ENCODE results near the gene TMEM161A. TPM values are rescaled to one million over a fixed set of nuclear protein-coding genes. Genes with fewer than 3 reads are reported as not detected.

TMEM161A gene
- total RNA-seq, 1 experiment from 2014 or later, result 76.0 TPM

DNA sequence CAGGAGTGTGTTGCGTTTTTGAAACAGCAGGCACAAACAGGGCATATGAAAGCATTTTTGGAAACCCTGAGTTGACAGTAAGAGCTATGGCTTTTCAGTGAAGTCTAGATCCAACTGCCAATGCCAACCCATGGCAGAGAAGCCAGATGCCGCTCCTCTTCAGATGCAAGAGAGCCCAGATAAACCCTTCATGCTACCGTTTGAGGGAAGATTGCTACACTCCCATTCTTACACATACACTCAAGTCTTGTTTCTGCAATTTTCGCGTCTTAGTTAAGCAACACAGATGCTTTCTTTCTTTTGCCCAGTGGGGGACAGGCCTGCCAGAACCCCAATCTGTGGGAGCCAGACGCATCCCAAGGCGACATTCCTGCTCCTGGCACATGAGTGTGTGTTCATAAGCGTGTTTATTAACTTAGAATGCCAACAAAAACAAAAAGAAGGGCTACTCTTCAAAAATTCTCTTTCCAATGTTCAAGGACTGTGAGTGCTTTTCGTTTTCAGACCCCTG, 43.3 kb upstream of the TMEM161A start (continued):
- TF ChIP-seq, protein P1, sequence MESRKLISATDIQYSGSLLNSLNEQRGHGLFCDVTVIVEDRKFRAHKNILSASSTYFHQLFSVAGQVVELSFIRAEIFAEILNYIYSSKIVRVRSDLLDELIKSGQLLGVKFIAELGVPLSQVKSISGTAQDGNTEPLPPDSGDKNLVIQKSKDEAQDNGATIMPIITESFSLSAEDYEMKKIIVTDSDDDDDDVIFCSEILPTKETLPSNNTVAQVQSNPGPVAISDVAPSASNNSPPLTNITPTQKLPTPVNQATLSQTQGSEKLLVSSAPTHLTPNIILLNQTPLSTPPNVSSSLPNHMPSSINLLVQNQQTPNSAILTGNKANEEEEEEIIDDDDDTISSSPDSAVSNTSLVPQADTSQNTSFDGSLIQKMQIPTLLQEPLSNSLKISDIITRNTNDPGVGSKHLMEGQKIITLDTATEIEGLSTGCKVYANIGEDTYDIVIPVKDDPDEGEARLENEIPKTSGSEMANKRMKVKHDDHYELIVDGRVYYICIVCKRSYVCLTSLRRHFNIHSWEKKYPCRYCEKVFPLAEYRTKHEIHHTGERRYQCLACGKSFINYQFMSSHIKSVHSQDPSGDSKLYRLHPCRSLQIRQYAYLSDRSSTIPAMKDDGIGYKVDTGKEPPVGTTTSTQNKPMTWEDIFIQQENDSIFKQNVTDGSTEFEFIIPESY (IDR thresholded peaks at IDR 0.05; ENCODE audit: extremely low read depth, insufficient replicate concordance, low read length), result no peak
- TF ChIP-seq RAD21 (IDR thresholded peaks at IDR 0.05; ENCODE audit: low read depth) (no peak), EGR1 (IDR thresholded peaks at IDR 0.05; ENCODE audit: low read depth) (no peak), FOSL1 (IDR thresholded peaks at IDR 0.05; ENCODE audit: low read depth) (no peak), SRF (IDR thresholded peaks at IDR 0.05; ENCODE audit: low read depth) (no peak), SIN3A (IDR thresholded peaks at IDR 0.05; ENCODE audit: low read depth) (no peak), TCF7L2 (IDR thresholded peaks at IDR 0.05; ENCODE audit: borderline replicate concordance, extremely low read depth, insufficient read depth, insufficient read length) (no peak)
- TF ChIP-seq, protein P2, sequence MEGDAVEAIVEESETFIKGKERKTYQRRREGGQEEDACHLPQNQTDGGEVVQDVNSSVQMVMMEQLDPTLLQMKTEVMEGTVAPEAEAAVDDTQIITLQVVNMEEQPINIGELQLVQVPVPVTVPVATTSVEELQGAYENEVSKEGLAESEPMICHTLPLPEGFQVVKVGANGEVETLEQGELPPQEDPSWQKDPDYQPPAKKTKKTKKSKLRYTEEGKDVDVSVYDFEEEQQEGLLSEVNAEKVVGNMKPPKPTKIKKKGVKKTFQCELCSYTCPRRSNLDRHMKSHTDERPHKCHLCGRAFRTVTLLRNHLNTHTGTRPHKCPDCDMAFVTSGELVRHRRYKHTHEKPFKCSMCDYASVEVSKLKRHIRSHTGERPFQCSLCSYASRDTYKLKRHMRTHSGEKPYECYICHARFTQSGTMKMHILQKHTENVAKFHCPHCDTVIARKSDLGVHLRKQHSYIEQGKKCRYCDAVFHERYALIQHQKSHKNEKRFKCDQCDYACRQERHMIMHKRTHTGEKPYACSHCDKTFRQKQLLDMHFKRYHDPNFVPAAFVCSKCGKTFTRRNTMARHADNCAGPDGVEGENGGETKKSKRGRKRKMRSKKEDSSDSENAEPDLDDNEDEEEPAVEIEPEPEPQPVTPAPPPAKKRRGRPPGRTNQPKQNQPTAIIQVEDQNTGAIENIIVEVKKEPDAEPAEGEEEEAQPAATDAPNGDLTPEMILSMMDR (IDR thresholded peaks at IDR 0.05 in 2 of 3, conservative IDR thresholded peaks at IDR 0.05 in 1 of 3; ENCODE audit: borderline replicate concordance in 1 of 3, insufficient read depth in 1 of 3, low read depth in 2 of 3, low read length in 2 of 3), result no peak
- TF ChIP-seq, protein P3, sequence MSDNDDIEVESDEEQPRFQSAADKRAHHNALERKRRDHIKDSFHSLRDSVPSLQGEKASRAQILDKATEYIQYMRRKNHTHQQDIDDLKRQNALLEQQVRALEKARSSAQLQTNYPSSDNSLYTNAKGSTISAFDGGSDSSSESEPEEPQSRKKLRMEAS (IDR thresholded peaks at IDR 0.05), result no peak
